H1 (cell line): ENCODE data around the gene KIAA1328. TPM values are rescaled to one million over a fixed set of nuclear protein-coding genes. Genes with fewer than 3 reads are reported as not detected.
"Not testable (repeated sequence)": the region's sequence is repeated elsewhere in the genome, so short reads cannot be mapped to it uniquely, and the experiment has no call there.

Experiments used
- CTCF ChIA-PET: fragments of 300-600 bp; sonication (Branson Sonifier 250); formaldehyde crosslinking; loops from one replicate; lab custom pipeline; 2021; ENCODE audit not compliant: partially characterized antibody; lab: Charles Lee
- POLR2A ChIA-PET: fragments of 300-600 bp; sonication (Branson Sonifier 250); formaldehyde crosslinking; loops from one replicate; lab custom pipeline; 2021; ENCODE audit warnings: inconsistent platforms; ENCODE audit not compliant: partially characterized antibody; lab: Charles Lee
- DNase-seq, 2 experiments: peaks; one replicate each; pipeline versions ENCODE4 v3.0.0 to v3.0.0-alpha.2; 2010 to 2022; ENCODE audit warnings: low spot score in 2 of 2, low read depth in 1 of 2, mixed read lengths in 1 of 2
- FAIRE-seq: peaks from 2 replicates; lab custom pipeline; 2011; peaks lifted over from hg19 to GRCh38; lab: Jason Lieb, UNC
- H2AFZ ChIP-seq: 2 replicates; pipeline ENCODE4 v1.8.1; 2012; ENCODE audit warnings: low read length, inconsistent platforms
- H2AK5ac ChIP-seq: 2 replicates; pipeline ENCODE4 v1.6.1; 2013; ENCODE audit warnings: low read depth, low read length
- H2BK120ac ChIP-seq: replicated peaks from 2 replicates; pipeline ENCODE3; 2013; ENCODE audit warnings: low read depth, low read length, inconsistent platforms
- H2BK12ac ChIP-seq: 2 replicates; pipeline ENCODE4 v1.6.1; 2013; ENCODE audit warnings: low read depth, low read length
- H2BK15ac ChIP-seq: 2 replicates; pipeline ENCODE4 v1.6.1; 2013; ENCODE audit warnings: low read length
- H2BK20ac ChIP-seq: 2 replicates; pipeline ENCODE4 v1.6.1; 2013; ENCODE audit warnings: low read length
- H2BK5ac ChIP-seq: 2 replicates; pipeline ENCODE4 v1.6.1; 2013; ENCODE audit warnings: low read depth, low read length
- H3K14ac ChIP-seq: 2 replicates; pipeline ENCODE4 v1.6.1; 2013; ENCODE audit warnings: inconsistent platforms; ENCODE audit not compliant: insufficient read length
- H3K18ac ChIP-seq: 2 replicates; pipeline ENCODE4 v1.6.1; 2013; ENCODE audit warnings: low read length; ENCODE audit errors: extremely low read depth
- H3K23ac ChIP-seq: 2 replicates; pipeline ENCODE4 v1.6.1; 2013; ENCODE audit warnings: inconsistent platforms; ENCODE audit not compliant: insufficient read length
- H3K23me2 ChIP-seq: 2 replicates; pipeline ENCODE4 v1.6.1; 2013; ENCODE audit warnings: low read depth, low read length
- H3K27ac ChIP-seq: 2 replicates; pipeline ENCODE4 v1.6.1; 2011; ENCODE audit warnings: low read depth, low read length, inconsistent platforms
- H3K27me3 ChIP-seq, 4 experiments: replicated peaks in 1 of 4; 1 replicate in 1 of 4; 2 replicates in 3 of 4; pipeline versions ENCODE4 v1.6.1 to v1.8.1; 2011 to 2013; ENCODE audit warnings: low read length in 3 of 4, mild to moderate bottlenecking in 3 of 4, inconsistent platforms in 2 of 4, mixed read lengths in 2 of 4, moderate library complexity in 1 of 4; ENCODE audit not compliant: control insufficient read depth in 3 of 4, insufficient read depth in 3 of 4; ENCODE audit errors: extremely low read depth in 1 of 4
- H3K36me3 ChIP-seq, 4 experiments: 2 replicates each; pipeline versions ENCODE4 v1.6.1 to v1.8.1; 2011 to 2013; ENCODE audit warnings: mild to moderate bottlenecking in 4 of 4, low read length in 3 of 4, moderate library complexity in 2 of 4, control low read depth in 1 of 4, inconsistent platforms in 1 of 4; ENCODE audit not compliant: insufficient read depth in 4 of 4, control insufficient read depth in 2 of 4
- H3K4ac ChIP-seq: replicated peaks from 2 replicates; pipeline ENCODE3; 2013; ENCODE audit warnings: low read length, low read depth, mixed read lengths, inconsistent platforms; ENCODE audit not compliant: insufficient read length
- H3K4me1 ChIP-seq, 4 experiments: replicated peaks in 1 of 4; 1 replicate in 1 of 4; 2 replicates in 3 of 4; pipeline versions ENCODE4 v1.6.1 to v1.8.1; 2011 to 2013; ENCODE audit warnings: low read length in 3 of 4, inconsistent platforms in 2 of 4, mixed read lengths in 1 of 4; ENCODE audit not compliant: insufficient read depth in 4 of 4, control insufficient read depth in 3 of 4
- H3K4me2 ChIP-seq, 2 experiments: 2 replicates each; pipeline versions ENCODE4 v1.6.1 to v1.8.1; 2011 to 2013; ENCODE audit warnings: low read depth in 2 of 2, low read length in 2 of 2, control low read depth in 1 of 2, inconsistent platforms in 1 of 2, mild to moderate bottlenecking in 1 of 2; ENCODE audit not compliant: insufficient read depth in 1 of 2
- H3K4me3 ChIP-seq, 4 experiments: fragments of 200-600, 300-600 bp in 1 of 4; sonication (generic), shearing (Covaris generic), sonication (Bioruptor Twin) in 1 of 4; 2 replicates each; pipeline versions ENCODE4 v1.5.1 to v1.8.1; 2011 to 2016; ENCODE audit warnings: low read length in 4 of 4, low read depth in 3 of 4, control low read depth in 2 of 4, inconsistent platforms in 2 of 4, mild to moderate bottlenecking in 2 of 4, mixed read lengths in 1 of 4, moderate library complexity in 1 of 4; ENCODE audit not compliant: insufficient read depth in 2 of 4; ENCODE audit errors: extremely low read depth in 1 of 4
- H3K56ac ChIP-seq: replicated peaks from 2 replicates; pipeline ENCODE3; 2013; ENCODE audit warnings: low read depth, mild to moderate bottlenecking, mixed read lengths, low read length, inconsistent platforms; ENCODE audit not compliant: insufficient read length
- H3K79me1 ChIP-seq: 2 replicates; pipeline ENCODE4 v1.6.1; 2013; ENCODE audit warnings: low read depth, low read length, control low read depth
- H3K79me2 ChIP-seq, 2 experiments: 2 replicates each; pipeline versions ENCODE4 v1.6.1 to v1.8.1; 2012 to 2013; ENCODE audit warnings: low read length in 2 of 2, mild to moderate bottlenecking in 2 of 2, inconsistent platforms in 1 of 2; ENCODE audit not compliant: insufficient read depth in 2 of 2, control insufficient read depth in 1 of 2
- H3K9ac ChIP-seq, 4 experiments: replicated peaks in 1 of 4; 1 replicate in 1 of 4; 2 replicates in 3 of 4; pipeline versions ENCODE4 v1.6.1 to v1.8.1; 2011 to 2013; ENCODE audit warnings: low read depth in 3 of 4, low read length in 3 of 4, control low read depth in 2 of 4, mild to moderate bottlenecking in 2 of 4, moderate library complexity in 2 of 4, inconsistent platforms in 1 of 4; ENCODE audit errors: extremely low read depth in 1 of 4
- H3K9me3 ChIP-seq, 2 experiments: 2 replicates each; pipeline versions ENCODE4 v1.6.1 to v1.8.1; 2012 to 2013; ENCODE audit warnings: mild to moderate bottlenecking in 2 of 2, moderate library complexity in 2 of 2, control low read depth in 1 of 2, inconsistent platforms in 1 of 2, low read depth in 1 of 2, low read length in 1 of 2, mixed read lengths in 1 of 2; ENCODE audit not compliant: insufficient read depth in 2 of 2
- H4K20me1 ChIP-seq, 2 experiments: replicated peaks in 1 of 2; 2 replicates each; pipeline versions ENCODE3 to v1.8.1; 2011 to 2013; ENCODE audit warnings: inconsistent platforms in 2 of 2, low read length in 2 of 2, mild to moderate bottlenecking in 1 of 2; ENCODE audit not compliant: insufficient read depth in 2 of 2, control insufficient read depth in 1 of 2
- H4K5ac ChIP-seq: 2 replicates; pipeline ENCODE4 v1.6.1; 2013; ENCODE audit warnings: low read length, low read depth, mixed read lengths, inconsistent platforms; ENCODE audit not compliant: insufficient read length
- H4K8ac ChIP-seq: 2 replicates; pipeline ENCODE4 v1.8.0; 2013; ENCODE audit warnings: mild to moderate bottlenecking, moderate library complexity, low read length, inconsistent platforms; ENCODE audit not compliant: insufficient read depth; ENCODE audit errors: extremely low read depth
- H4K91ac ChIP-seq: replicated peaks from 2 replicates; pipeline ENCODE3; 2013; ENCODE audit warnings: low read length, mixed read lengths, inconsistent platforms; ENCODE audit not compliant: insufficient read length
- CEBPB ChIP-seq: IDR thresholded peaks from 2 replicates; pipeline ENCODE4 v1.6.1; 2012; ENCODE audit warnings: low read depth, low read length
- MAX ChIP-seq: IDR thresholded peaks from 2 replicates; pipeline ENCODE4 v1.6.1; 2012; ENCODE audit warnings: inconsistent platforms
- RAD21 ChIP-seq, 2 experiments: IDR thresholded peaks in 1 of 2; conservative IDR thresholded peaks in 1 of 2; 2 replicates each; pipeline ENCODE4 v1.6.1; 2011; ENCODE audit warnings: low read depth in 2 of 2, low read length in 2 of 2, improper control_type of control experiment in 1 of 2, inconsistent platforms in 1 of 2, mild to moderate bottlenecking in 1 of 2, moderate library complexity in 1 of 2
- WGBS, 2 experiments: shearing (Covaris generic) in 1 of 2; methylation state at CpG; one replicate each; pipeline versions ENCODE4 v1.1.6 to v1.1.7; 2013 to 2015; ENCODE audit warnings: low lambda C conversion rate in 2 of 2, mixed read lengths in 2 of 2, inconsistent platforms in 1 of 2, low coverage in 1 of 2, missing lambda C conversion rate in 1 of 2; ENCODE audit not compliant: insufficient replicate concordance in 2 of 2, insufficient coverage in 1 of 2, insufficient read length in 1 of 2; ENCODE audit errors: extremely low coverage in 1 of 2, missing lambda C conversion rate in 1 of 2; 5-methylcytosine and 5-hydroxymethylcytosine counted together
- polyA plus RNA-seq, 7 experiments: library from polyadenylated mRNA; depleted of rRNA in 3 of 7; stranded (reverse) in 5 of 7; unstranded in 2 of 7; fragments of >200 nt in 5 of 7; fragments of 200-250 nt in 2 of 7; gene quantifications; 1 replicate in 5 of 7; 2 replicates in 1 of 7; 4 replicates in 1 of 7; pipeline versions ENCODE4 v1.2.1 to v1.2.3, GENCODE V29; 2011 to 2013; ENCODE audit warnings: missing spikeins in 2 of 7, mixed read lengths in 2 of 7
- total RNA-seq: library from RNA; stranded (reverse); fragmentation: NEBNext Ultra II Directional; extraction: Animal tissue kit (Norgen Biotek cat#: 25700); gene quantifications from 2 replicates; pipeline ENCODE4 v1.2.1, GENCODE V29; 2021
- TF ChIP-seq, protein P1 (sequence below), 3 experiments: IDR thresholded peaks; 1 replicate in 2 of 3; 2 replicates in 1 of 3; pipeline versions ENCODE4 v1.5.1 to v1.6.1; 2011; ENCODE audit warnings: low read length in 3 of 3, mild to moderate bottlenecking in 3 of 3, inconsistent platforms in 2 of 3, low read depth in 1 of 3, moderate library complexity in 1 of 3; ENCODE audit not compliant: insufficient read depth in 1 of 3; ENCODE audit errors: control extremely low read depth in 1 of 3
- TF ChIP-seq, protein P2 (sequence below): IDR thresholded peaks from 2 replicates; pipeline ENCODE4 v1.6.1; 2012; ENCODE audit warnings: inconsistent platforms

The KIAA1328 gene
- total and polyA plus RNA-seq, 2 of the 8 experiments (the other 6 are each of a cell fraction or from before 2014, with no cell fraction given), result 2.6 to 5.7 TPM

DNA sequence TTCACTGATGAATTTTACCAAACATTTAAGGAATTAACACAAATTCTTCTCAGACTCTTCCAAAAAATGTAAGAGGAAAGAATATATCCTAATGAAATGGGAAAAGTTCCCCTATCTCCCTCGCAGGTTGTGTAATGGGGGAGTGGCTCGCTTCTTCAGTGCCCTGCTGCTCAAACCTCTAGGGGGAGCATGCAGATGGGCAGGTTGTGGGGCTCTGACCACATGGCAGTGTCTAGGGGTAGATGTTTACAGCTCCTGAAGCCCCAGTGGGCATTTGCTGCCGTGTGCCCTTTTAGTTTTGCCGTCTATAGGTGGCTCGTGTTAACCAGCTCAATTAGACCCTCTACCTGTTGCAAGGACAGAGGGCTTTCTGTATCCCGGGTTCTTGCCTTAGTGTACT lies 338.0 kb downstream of the KIAA1328 start:
- not testable (repeated sequence) for H3K4me3 ChIP-seq, H4K8ac ChIP-seq, H3K4me1 ChIP-seq, H4K91ac ChIP-seq, H3K18ac ChIP-seq, H3K79me1 ChIP-seq, H3K27ac ChIP-seq, H4K5ac ChIP-seq, H3K36me3 ChIP-seq, H2BK120ac ChIP-seq, H4K20me1 ChIP-seq, H3K23me2 ChIP-seq, H3K56ac ChIP-seq, H3K14ac ChIP-seq, H2BK20ac ChIP-seq, H2AFZ ChIP-seq
- ChIA-PET POLR2A (interaction anchor here (1.4 kb wide), 1 partner anchor 13 kb away, joined by 4 read pairs; no protein-coding TSS in a partner anchor), CTCF (interaction anchor here (0.7 to 2.2 kb wide), 13 partner anchors 10 to 224 kb away, joined by 3 to 8 read pairs (median 4); no protein-coding TSS in a partner anchor)
- WGBS, 2 experiments, result 84% methylated on average over 6 of the region's 6 CpGs; no CpG with 5 or more reads in 1 of the 2 experiments
- TF ChIP-seq MAX, result peak; percentile 85
- TF ChIP-seq, protein P1, sequence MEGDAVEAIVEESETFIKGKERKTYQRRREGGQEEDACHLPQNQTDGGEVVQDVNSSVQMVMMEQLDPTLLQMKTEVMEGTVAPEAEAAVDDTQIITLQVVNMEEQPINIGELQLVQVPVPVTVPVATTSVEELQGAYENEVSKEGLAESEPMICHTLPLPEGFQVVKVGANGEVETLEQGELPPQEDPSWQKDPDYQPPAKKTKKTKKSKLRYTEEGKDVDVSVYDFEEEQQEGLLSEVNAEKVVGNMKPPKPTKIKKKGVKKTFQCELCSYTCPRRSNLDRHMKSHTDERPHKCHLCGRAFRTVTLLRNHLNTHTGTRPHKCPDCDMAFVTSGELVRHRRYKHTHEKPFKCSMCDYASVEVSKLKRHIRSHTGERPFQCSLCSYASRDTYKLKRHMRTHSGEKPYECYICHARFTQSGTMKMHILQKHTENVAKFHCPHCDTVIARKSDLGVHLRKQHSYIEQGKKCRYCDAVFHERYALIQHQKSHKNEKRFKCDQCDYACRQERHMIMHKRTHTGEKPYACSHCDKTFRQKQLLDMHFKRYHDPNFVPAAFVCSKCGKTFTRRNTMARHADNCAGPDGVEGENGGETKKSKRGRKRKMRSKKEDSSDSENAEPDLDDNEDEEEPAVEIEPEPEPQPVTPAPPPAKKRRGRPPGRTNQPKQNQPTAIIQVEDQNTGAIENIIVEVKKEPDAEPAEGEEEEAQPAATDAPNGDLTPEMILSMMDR (IDR thresholded peaks at IDR 0.05; ENCODE audit: control extremely low read depth in 1 of 3, insufficient read depth in 1 of 3, low read depth in 1 of 3, low read length in 3 of 3), result peak; percentile 43 to 71 (median 58)
- TF ChIP-seq RAD21 (IDR thresholded peaks at IDR 0.05 in 1 of 2, conservative IDR thresholded peaks at IDR 0.05 in 1 of 2; ENCODE audit: low read depth in 2 of 2, low read length in 2 of 2), result peak; percentile 35 to 52; a peak in 3 of 4 replicates
- TF ChIP-seq, protein P2, sequence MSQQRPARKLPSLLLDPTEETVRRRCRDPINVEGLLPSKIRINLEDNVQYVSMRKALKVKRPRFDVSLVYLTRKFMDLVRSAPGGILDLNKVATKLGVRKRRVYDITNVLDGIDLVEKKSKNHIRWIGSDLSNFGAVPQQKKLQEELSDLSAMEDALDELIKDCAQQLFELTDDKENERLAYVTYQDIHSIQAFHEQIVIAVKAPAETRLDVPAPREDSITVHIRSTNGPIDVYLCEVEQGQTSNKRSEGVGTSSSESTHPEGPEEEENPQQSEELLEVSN, result peak; percentile 65; the same call in 1 of the 2 replicates
- TF ChIP-seq CEBPB, result peak; percentile 72
- TF ChIP-seq, all 59 proteins: peak for 5; not testable (repeated sequence) for 54
- H2AK5ac ChIP-seq, H3K4ac ChIP-seq, H3K9me3 ChIP-seq, H3K4me2 ChIP-seq, H3K79me2 ChIP-seq, H2BK5ac ChIP-seq, H3K9ac ChIP-seq, H3K27me3 ChIP-seq, H3K23ac ChIP-seq, H2BK15ac ChIP-seq: not testable (repeated sequence)
- peak overlapping the region; percentile 64; the same call in 1 of the 2 replicates for H2BK12ac ChIP-seq
- FAIRE-seq, result peak; percentile 28
- DNase-seq, result peak in 1 of 2 experiments; percentile 54
